ENCODE data around the gene CATSPERD.
"Not testable (repeated sequence)": the region's sequence is repeated elsewhere in the genome, so short reads cannot be mapped to it uniquely, and the experiment has no call there.

Gene CATSPERD

DNA sequence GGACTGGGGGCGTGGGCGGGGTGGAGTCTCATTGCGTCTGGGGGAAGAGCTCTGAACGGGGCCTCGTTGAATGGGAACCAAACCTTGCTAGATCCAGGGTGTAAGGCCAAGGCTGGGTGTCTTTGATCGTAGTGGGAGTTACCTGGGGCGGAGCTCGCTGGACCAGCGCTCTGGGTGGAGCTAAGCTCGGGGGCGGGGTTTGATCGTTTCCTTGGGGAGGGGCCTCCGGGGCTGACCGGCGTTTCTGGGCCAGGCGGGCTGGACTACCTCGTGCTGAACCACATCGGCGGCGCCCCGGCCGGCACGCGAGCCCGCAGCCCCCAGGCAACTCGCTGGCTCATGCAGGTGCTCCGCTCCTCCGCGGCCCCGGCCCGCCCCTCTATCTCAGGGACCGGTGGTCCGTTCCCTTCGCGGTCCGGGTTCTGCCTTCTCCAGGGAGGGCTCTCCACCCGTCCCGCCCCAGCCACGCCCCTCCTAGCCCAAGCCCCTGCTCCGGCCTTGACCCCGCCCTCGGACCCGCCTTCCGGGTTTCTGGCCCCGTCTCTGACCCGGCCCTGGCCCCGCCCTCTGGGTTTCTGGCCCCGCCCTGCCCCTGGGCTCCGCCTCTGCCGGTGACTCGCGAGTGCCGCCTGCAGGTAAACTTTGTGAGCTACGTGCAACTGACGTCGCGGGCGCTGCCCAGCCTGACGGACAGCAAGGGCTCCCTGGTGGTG lies 33.6 kb upstream of the CATSPERD start:
- DNase-seq = peak; percentile 99

DNA sequence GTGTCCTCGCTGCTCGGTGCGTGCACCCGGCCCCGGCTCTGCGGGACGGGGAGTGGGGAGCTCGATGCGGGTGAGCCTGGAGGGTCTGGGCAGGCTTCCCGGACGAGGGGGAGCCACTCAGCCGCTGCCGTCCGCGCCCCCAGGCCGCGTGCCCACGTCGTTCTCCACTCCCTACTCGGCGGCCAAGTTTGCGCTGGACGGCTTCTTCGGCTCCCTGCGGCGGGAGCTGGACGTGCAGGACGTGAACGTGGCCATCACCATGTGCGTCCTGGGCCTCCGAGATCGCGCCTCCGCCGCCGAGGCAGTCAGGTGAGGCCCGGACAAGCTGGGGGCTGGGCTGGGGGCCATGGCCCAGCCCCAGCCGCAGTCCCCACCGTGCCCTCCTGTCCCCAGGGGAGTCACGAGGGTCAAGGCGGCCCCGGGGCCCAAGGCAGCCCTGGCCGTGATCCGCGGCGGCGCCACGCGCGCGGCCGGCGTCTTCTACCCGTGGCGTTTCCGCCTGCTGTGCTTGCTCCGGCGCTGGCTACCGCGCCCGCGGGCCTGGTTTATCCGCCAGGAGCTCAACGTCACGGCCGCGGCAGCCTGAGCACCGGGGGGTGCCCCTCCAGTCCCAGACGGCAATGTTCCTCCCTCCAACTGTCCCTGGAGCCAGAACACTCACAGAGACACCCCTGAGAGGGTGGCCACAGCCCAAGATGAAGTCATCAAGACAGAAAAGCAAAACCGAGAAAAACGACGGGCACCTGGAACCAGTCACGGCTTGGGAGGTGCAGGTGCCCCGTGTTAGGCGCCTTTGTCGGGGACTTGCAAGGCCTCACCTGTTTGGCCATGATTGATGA lies 32.9 kb upstream of the CATSPERD start:
- no peak for DNase-seq

DNA sequence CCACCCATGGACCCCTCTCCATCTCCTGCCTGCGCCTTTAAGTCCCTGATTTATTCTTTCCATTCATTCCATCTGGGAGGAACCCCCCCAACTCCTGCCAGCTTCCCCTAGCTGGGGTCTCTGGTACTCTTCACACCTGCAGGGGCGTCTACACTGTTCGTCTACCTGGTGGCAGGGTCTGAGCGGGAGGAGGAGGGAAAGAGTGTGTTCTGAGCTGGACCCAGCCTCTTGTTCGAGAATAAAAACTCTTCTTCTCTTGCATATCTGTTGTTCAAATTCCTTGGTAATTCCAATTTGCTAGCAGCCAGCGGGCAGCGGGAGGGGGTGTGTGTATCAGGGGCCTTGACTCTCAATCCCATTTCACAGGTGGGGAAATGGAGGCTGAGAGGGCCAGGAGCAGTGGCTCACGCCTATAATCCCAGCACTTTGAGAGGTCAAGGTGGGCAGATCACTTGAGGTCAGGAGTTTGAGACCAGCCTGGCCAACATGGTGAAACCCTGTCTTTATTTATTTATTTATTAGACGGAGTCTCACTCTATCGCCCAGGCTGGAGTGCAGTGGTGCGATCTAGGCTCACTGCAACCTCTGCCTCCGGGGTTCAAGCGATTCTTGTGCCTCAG lies 32.1 kb upstream of the CATSPERD start:
- not testable (repeated sequence) for DNase-seq

DNA sequence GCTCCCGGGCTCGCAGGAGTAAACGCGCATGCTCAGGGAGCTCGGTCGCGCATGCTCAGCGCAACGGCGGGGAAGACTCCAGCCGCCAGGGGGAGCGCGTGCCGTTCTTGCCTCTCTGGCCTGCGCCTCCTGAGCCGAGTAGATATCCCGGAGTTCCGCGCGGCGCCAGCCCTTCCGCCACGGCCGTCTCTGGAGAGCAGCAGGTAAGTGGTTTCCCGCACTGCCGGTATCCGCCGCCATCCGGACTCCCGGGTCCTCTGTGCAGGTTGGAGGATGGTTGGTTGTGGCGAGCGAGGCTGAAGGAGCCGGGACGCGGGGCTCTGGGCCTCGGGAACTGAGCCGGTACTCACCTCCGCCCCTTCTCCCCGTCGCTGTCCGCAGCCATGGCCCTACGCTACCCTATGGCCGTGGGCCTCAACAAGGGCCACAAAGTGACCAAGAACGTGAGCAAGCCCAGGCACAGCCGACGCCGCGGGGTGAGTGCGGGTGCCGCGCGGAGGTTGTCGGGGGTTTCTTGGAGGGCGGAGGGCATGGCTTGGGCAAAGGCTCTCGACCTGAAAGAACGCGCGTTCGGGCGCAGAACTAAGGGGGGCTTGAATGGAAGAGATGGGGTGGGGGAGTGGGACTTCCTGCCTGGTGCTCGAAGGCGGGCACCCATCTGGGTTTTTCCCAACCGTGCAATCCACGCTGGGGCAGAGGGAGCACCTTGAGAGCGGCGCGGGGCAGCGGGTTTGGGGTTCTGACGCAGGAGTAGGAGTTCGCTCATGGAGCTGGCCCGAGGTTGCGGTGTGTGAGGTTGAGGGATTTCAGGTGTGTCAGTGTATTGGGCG lies 30.1 kb upstream of the CATSPERD start, which contains the start of gene RPL36:
RPL36 (plus strand) TSS at position 171 of the 830 bp plus-strand sequence; CDS start at position 384, 213 bp downstream.
- peak; percentile 98 for DNase-seq

DNA sequence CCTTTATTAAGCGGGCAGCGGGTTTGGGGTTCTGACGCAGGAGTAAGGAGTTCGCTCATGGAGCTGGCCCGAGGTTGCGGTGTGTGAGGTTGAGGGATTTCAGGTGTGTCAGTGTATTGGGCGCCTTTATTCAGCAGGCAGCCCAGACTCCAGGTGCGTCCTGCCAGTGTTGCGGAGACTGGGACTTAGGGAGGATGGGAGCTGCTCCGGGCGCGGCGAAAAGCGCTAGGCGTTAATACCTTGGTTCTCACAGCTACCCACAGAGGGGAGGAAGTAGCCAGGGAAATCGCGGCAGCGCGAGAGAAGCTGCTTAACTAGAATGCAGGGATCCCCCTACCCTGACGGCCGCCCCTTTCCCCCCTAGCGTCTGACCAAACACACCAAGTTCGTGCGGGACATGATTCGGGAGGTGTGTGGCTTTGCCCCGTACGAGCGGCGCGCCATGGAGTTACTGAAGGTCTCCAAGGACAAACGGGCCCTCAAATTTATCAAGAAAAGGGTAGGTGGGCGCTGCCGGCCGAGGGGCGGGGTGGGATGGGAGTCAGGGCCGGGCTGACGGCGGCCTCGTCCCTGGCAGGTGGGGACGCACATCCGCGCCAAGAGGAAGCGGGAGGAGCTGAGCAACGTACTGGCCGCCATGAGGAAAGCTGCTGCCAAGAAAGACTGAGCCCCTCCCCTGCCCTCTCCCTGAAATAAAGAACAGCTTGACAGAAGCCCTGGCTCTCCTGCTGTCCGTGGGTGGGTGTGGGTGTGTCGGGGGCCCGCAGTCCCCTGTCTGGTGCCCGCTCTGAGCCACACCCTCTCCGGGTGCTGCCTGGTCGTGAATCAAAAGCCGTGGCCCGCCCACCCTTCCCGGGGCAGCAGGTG lies 29.2 kb upstream of the CATSPERD start:
- DNase-seq = peak; percentile 39

DNA sequence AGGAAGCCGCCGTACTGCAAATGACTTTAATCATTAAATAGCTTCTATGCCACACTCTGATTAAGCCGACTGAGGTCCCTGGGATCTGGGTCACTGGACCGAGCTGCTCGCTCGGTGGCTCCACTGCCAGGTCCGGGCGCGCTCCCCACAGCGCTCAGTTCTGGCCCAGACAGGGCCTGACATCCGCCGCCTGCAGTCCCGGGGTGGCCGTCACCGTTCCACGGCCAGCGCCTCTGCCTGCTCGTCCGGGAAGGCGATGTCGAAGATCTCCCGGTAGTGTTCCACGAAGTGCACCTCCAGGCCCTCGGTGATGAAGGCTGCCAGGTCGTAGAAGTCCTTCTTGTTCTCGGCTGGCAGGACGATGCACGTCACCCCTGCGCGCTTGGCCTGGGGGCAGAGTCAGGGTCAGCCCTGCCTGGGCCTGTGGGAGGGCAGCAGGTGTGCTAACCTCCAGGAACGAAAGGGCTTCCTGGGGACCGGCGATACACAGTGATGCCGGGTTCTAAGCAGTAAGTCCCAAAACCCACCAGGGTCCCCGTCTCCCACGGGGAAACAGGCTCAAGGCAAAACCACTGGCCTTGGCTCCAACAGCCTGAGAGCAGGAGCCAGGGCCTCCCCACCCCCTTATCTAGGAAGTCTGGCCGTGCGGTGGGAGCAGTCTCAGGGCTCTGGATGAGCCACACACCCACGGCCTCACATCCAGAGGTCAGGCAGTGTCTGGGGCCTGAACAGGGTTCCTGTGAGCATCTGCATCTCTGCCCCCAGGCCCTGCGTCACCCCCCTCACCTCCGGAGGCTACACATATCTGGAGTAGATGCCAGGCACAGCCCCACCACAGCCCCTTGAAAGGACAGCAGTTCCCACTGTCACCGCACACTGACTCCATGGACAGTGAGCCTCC lies 28.4 kb upstream of the CATSPERD start:
- no peak for DNase-seq

DNA sequence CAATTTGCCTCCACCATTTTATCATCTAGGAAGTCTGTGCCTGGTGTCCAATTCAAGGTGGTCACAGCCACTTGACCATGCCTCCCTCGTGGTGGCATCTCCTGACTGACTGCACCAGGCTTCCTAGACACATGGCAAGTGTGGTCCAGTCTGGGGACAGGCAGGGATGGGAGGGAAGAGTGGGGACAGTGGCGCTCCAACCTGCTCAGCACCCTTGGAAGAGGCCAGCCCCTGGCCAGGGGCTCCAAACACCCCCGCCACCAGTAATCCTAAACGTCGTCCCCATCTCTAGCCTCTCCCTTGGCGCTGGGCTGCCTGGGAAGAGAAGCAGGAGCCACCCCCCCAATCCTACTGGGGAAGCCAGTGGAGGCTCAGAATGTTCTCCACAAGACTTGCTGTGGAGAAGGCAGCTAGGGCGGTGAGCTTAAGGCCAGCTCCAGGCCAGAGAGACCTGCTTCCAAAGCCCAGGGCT lies 27.7 kb upstream of the CATSPERD start:
- no peak for DNase-seq

DNA sequence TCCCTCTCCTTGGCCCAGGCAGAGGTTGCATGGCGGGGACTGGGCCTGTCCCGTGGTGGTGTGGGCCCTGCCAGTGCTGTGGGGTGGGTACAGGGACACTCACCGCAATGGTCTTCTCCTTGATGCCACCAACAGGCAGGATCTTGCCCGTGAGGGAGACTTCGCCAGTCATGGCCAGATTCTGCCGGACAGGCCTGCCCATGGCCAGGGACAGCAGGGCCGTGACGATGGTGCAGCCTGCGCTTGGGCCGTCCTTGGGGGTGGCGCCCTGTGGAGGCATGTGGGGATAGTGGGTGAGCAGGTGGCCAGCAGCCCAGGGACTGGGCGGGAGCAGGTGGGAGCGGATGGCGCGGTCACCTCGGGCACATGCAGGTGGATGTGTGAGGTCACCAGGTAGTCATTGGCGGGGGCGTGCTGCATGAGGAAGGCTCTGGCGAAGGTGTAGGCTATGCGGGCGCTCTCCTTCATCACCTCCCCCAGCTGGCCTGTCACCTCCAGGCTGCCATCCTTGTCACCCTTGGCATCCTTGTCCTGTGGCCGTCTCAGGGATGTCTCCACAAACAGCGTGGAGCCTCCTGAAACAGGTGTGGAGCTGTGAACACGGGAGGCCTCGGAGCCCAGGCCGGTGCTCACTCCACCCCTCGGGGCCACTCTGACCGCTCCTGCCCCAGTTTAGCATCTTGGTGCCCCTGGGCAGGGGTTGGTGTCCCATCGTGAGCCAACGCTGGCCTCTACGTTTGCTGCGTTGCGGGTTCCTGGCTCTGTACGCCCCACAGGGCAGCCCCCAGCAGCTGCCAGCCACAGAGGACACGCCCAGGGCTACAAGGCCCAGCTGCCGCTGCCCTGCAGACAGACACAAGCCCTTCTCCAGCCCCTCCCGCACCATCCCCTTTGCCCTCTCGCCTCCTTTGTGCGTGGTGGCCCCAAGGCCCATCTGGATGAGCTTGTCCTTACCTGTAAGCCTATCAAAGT lies 27.0 kb upstream of the CATSPERD start:
- DNase-seq = no peak

DNA sequence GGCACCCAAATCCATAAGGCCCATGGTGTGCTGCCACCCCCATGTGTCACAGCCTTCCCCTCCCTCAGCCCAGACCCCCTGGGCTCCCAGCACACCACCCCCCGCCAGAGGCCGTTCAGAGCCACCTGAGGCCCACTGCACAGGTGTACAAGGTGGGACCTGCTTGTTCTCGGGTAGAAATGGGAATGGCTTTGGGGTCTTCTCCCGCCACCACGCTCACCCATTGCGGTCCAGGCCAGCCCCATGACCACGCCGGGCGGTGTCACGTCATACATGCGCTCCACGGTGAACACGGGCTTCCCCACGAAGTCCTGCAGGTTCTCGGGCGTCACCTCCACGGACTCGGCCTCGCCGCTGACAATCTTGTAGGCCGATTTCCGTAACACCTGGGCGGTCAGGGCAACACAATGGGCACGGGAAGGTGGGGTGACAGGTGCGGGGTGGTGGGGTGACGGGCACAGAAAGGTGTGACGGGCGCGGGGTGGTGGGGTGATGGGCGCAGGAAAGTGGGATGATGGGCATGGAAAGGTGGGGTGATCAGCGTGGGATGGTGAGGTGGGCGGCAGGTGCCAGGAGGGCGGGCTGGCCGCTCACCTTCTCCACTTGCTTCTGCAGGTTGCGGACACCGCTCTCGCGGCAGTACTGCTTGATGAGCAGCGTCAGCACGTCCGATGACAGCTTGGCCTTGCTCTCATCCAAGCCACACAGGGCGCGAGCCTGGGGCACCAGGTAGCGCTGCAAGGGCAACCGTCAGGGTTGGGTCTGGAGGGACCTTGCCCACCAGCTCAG lies 26.1 kb upstream of the CATSPERD start:
- no peak for DNase-seq

DNA sequence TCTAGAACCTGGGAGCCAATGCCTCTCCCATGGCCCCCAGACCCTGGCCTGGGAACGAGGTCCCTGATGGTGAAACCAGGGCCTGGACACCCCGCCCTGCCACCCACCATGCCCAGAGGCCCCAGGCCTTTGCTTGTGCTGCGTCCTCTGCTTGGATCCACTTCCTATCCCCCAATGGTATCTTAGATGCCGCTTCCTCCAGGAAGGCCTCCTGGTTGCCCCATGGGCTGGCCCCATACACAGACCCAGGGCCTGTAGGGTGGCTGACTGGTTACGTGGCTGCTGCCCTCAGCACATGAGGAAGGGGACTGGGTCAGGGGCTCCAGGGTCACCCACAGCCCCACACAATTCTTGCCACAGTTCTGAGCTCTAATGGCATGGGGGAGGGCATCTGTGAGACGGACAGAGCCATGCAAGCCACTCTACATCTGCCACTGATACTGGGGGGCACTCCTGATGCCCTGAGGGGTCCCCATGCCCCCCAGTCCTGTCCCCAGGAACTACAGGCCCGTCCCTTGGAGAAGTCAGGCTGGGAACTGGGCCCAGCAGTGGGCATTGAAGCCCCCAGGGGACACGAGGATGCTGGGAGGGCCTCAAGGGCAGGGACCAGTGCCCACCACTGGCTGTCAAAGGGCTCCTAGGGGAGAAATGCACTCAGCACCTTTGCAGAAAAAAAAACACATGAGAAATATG lies 25.3 kb upstream of the CATSPERD start:
- no peak for DNase-seq

DNA sequence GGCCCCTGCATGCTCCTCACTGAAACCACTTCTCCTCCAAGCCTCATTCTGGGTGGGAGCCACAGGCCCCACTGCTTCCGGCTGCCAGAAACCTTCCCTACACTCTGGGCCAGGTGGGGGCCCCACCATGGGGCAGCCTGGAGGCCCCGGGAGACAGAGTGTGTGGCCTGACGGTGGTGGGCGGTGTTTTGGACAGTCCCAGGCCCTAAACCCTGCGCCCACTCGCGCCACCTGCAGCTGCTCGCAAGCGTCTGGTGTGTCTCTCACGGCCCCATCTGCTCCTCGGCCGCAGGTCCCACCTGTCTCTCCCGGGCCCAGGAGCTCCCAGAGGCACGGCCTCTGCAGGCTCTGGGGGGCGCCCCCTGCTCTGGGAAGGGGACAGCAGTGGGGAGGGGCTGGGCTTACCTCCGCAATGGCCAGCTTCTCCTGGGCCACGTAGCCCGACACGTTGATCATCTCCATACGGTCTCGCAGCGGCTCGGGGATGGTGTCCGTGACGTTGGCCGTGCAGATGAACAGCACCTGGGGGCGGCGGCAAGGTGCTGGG lies 24.7 kb upstream of the CATSPERD start:
- no peak for DNase-seq

DNA sequence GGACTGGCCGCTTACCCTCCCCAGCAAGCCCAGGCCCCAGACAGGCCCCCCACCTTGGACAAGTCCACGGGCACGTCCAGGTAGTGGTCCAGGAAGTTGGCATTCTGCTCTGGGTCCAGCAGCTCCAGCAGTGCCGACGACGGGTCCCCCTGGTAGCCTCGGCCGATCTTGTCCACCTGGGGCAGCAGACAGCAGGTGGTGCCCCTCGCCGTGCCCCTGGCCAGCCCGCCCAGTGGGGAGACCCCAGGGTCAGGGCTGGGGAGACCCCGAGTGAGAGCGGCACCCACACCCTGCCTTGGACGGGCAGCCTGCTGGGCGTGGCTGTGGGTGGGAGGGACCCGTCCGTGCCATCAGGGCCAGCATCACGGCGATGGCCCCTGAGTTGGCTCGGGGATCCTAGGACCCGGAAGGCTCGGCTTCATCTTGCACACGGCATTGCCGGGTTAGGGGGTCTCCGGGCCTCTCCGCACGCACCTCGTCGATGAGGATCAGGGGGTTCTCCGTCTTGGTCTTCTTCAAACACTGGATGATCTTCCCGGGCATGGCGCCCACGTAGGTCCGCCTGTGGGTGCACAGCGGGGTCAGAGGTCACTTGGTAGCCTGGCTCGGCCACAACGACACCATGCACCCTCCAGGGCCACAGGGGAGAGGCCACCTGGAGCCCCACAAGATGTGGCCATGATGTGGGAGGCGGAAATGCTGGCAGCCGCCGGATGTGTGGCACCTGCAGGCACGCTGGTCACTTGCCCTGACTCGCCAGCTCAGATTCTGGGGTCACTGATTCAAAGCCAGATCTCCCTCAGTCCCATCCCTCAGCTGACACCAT lies 24.0 kb upstream of the CATSPERD start:
- DNase-seq = no peak

DNA sequence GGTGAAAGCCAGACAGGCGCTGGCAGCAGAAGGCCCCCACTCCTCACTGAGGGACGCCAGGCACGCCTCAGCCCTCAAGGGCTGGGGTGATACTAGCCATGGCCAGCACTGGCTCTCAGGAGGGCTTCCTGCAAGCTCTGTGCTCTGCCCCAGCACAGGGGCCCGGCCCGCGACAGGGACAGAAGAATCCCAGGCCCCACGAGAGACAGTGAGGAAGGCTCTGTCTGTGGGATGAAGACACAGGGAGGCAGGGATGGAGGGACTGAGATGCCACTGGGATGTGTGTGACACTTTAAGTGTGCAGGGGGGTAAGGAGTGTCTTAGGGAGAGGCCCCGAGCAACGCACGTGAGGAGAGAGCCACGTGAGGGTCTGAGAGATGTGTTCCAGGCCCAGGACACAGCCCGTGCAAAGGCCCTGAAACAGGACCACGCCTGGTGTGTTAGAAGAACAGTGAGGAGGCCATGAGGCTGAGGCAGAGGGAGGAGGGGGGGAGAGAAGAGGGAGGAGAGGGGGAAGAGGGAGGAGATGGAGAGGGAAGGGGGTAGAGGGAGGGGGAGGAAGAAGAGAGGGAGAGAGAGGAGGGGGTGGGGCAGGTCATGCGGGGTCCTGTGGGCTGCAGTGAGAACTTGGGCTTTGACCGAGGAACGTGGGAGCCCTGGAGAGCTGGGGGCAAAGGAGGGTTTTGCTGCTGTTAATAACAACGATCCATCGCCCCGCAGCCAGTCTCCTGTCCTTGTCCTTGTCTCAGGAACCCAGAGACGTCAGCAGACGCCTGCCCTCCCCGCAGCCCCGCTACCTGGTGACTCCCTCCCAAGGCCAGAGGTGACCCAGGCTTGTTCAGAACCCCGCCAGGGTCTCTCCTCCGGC lies 23.2 kb upstream of the CATSPERD start:
- DNase-seq = no peak

DNA sequence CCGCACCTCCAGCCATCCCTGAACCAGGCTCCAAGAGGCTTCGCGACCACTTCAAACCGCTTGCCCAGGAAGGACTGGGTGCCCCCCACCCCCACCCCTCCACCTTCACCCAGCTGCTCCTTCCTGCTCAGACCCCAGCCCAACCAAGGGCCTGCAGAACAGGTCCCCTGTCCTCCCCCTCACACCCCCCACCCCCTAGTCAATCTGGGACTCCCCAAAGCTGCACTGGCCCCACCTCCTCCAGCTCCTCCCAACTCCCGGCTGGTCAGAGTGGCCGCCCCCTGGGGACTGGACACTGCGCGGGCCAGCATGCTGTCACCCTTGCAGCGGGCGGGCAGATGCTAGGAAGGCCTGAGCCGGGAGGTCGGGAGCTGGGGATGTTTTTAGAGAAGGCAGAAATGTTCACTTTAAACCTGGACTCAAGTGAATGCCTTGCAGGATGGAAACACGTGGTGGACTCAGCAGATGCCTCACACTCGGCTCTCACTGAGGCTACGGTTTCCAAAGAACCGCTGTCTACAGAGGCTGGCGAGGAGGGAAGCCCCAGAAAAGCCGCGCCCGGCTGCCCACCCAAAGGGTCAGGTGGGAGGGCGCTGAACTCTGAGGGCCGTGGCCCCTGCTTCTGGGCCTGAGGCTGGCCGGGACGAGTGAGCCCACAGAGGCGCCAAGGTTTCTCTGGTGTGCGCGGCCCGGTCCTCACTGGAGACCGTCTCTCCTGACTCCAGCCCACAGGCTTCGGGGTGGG lies 22.4 kb upstream of the CATSPERD start:
- DNase-seq = no peak

Data from CD4-positive, alpha-beta T cell treated with Interleukin-6 for 4 hours (primary cell).